HG02852 (cell line): ENCODE results near the gene FAM184B.
"Not testable (repeated sequence)": the region's sequence is repeated elsewhere in the genome, so short reads cannot be mapped to it uniquely, and the experiment has no call there.

Source experiments
- ATAC-seq: cut with Tn5 transposase; IDR thresholded peaks from one replicate; pipeline ENCODE4 v1.9.1; 2021; ENCODE audit warnings: mild to moderate bottlenecking, moderate library complexity; ENCODE audit not compliant: unreplicated experiment

Gene FAM184B

GRCh38 chr4:17721496-17722355 is 59.7 kb downstream of the FAM184B start:
- no peak for ATAC-seq

- ATAC-seq, result no peak
Observed at GRCh38 chr4:17719106-17719505, 62.3 kb downstream of the FAM184B start.

- no peak for ATAC-seq
Observed at GRCh38 chr4:17718471-17718870, 63.0 kb downstream of the FAM184B start.

GRCh38 chr4:17717301-17717700 is 64.1 kb downstream of the FAM184B start:
- no peak for ATAC-seq

GRCh38 chr4:17715511-17715910 is 65.9 kb downstream of the FAM184B start:
- ATAC-seq, result no peak

GRCh38 chr4:17713779-17714178 is 67.6 kb downstream of the FAM184B start:
- no peak for ATAC-seq

- no peak for ATAC-seq
Observed at GRCh38 chr4:17712166-17712565, 69.3 kb downstream of the FAM184B start.

- not testable (repeated sequence) for ATAC-seq
Observed at GRCh38 chr4:17711206-17711605, 70.2 kb downstream of the FAM184B start.

GRCh38 chr4:17709763-17710068 is 71.7 kb downstream of the FAM184B start:
- no peak for ATAC-seq

GRCh38 chr4:17708992-17709762 is 72.2 kb downstream of the FAM184B start:
- ATAC-seq, result no peak

- no peak for ATAC-seq
Observed at GRCh38 chr4:17707671-17708070, 73.8 kb downstream of the FAM184B start.

- no peak for ATAC-seq
Observed at GRCh38 chr4:17705107-17705506, 76.3 kb downstream of the FAM184B start.

- no peak for ATAC-seq
Observed at GRCh38 chr4:17704020-17704650, 77.3 kb downstream of the FAM184B start.

- ATAC-seq, result no peak
Observed at GRCh38 chr4:17702641-17703040, 78.8 kb downstream of the FAM184B start.

- ATAC-seq, result no peak
Observed at GRCh38 chr4:17701882-17702281, 79.5 kb downstream of the FAM184B start.

GRCh38 chr4:17701138-17701839 is 80.1 kb downstream of the FAM184B start:
- ATAC-seq, result no peak

GRCh38 chr4:17699380-17699779 is 82.0 kb downstream of the FAM184B start:
- no peak for ATAC-seq

- no peak for ATAC-seq
Observed at GRCh38 chr4:17698116-17698515, 83.3 kb downstream of the FAM184B start.

GRCh38 chr4:17695341-17695740 is 86.1 kb downstream of the FAM184B start:
- no peak for ATAC-seq

- ATAC-seq, result no peak
Observed at GRCh38 chr4:17694552-17694951, 86.9 kb downstream of the FAM184B start.

- no peak for ATAC-seq
Observed at GRCh38 chr4:17690898-17691297, 90.5 kb downstream of the FAM184B start.
